Sciatic nerve (tissue), 2 donors: Measurements from ENCODE around the gene TOB1. TPM values are rescaled to one million over a fixed set of nuclear protein-coding genes. Genes with fewer than 3 reads are reported as not detected.
"Not testable (repeated sequence)": the region's sequence is repeated elsewhere in the genome, so short reads cannot be mapped to it uniquely, and the experiment has no call there.

Experiments used
- ATAC-seq: fragments of 200-7000 bp; cut with Tn5 transposase; one replicate; pipeline ENCODE4 v1.9.1; 2020; ENCODE audit warnings: mild to moderate bottlenecking, moderate library complexity
- DNase-seq: peaks from one replicate; pipeline ENCODE4 v3.0.0-alpha.2; 2020; ENCODE audit warnings: low spot score
- intact Hi-C: fragments of 100-400 bp; cut with DNase I; formaldehyde crosslinking; loops from one replicate; pipeline ENCODE4 v1.14.2; 2022
- total RNA-seq: library from RNA; stranded (reverse); fragmentation: NEBNext Ultra II Directional; extraction: Animal tissue kit (Norgen Biotek cat#: 25700); gene quantifications from one replicate; pipeline ENCODE4 v1.2.1, GENCODE V29; 2021
- donor health status: DM: no; HTN: no; CAD: no.
- donor health status: DM: no; HTN: no; CAD: no.

Gene TOB1
- total RNA-seq, 1 donor from 2014 or later = 114 TPM

- intact Hi-C loops, ATAC-seq, DNase-seq: not testable (repeated sequence)
Observed at GRCh38 chr17:50877042-50877441, 10.9 kb upstream of the TOB1 start.

- ATAC-seq (no peak), DNase-seq (no peak)
- intact Hi-C loops = no loop called here
Observed at GRCh38 chr17:50875074-50875473, 8.9 kb upstream of the TOB1 start.

GRCh38 chr17:50872710-50873424, 6.7 kb upstream of the TOB1 start:
- intact Hi-C loops = no loop called here
- ATAC-seq (no peak), DNase-seq (no peak)

- ATAC-seq = no peak
Observed at GRCh38 chr17:50871898-50872297, 5.7 kb upstream of the TOB1 start.

GRCh38 chr17:50871364-50871763, 5.2 kb upstream of the TOB1 start:
- DNase-seq = no peak
- no peak for ATAC-seq
- intact Hi-C loops = no loop called here

More at GRCh38 chr17:50871898-50872297, 5.7 kb upstream of the TOB1 start:
- intact Hi-C loops = no loop called here
- no peak for DNase-seq

DNA sequence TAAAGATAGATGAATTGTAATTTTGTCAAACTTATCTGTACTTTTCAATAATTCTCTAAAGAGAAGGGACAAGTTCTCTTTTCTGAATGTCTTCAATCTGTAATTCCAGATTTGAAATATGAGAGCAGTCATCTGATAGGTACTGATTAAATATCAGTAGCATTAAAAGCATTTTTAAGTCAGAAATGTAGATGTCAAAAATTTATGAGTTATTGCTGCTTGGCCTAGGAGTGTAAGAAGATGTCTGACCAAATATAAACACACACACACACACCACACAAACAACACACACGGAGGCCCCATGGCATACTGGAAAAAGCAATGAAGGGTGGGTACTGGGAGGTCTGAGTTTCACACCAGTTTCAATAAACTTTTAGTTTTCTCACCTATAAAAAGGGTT, 2.4 kb upstream of the TOB1 start:
- intact Hi-C loops = no loop called here

GRCh38 chr17:50868140-50868438, 1.9 kb upstream of the TOB1 start:
- no peak for ATAC-seq
- intact Hi-C loops = no loop called here

More for the DNA sequence above, 2.4 kb upstream of the TOB1 start:
- ATAC-seq (no peak), DNase-seq (no peak)

DNA sequence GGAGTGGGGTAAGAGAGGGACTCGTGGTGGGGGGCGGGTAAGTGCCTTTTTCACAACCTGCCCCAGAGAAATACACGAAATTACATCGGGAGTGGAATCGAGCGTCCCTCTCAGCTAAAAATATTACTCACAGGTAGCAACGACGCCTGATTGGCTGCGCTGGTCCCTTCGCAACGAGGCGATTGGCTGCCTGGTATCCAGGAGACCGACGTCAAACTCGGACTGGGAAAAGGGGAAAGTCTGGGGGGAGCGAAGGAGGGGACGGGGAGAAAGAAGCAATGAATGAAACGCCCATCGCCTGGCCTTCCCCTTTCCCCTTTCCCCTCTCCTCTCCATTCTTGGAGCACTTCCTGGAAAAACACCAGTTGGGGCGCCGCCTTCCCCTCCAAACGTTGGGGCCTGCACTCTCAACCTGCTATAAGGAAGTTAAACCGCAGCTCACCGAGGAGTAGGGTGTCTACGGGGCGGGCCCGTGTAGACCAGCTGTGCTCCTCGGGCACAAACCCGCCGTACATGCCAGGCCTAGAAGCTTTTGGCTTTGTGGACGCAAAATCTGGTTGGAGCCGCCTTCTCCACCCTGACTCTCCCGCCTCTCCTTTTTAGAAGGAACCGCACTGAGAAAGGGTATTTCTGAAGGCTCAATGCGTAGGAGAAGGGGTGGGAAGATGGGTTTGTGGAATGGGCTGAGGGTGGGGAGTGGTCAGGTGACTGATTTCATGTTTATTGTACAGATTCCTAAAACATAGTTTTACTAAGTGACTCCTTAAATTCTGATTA, 1.4 kb upstream of the TOB1 start:
- ATAC-seq = peak; percentile 91
- intact Hi-C loops = no loop called here

More at GRCh38 chr17:50868140-50868438, 1.9 kb upstream of the TOB1 start:
- DNase-seq = no peak

GRCh38 chr17:50866950-50867362, 802 bp upstream of the TOB1 start:
- DNase-seq (peak; percentile 85), ATAC-seq (peak; percentile 54)
- intact Hi-C loops = no loop called here

More for the DNA sequence above, 1.4 kb upstream of the TOB1 start:
- DNase-seq = peak; percentile 97

DNA sequence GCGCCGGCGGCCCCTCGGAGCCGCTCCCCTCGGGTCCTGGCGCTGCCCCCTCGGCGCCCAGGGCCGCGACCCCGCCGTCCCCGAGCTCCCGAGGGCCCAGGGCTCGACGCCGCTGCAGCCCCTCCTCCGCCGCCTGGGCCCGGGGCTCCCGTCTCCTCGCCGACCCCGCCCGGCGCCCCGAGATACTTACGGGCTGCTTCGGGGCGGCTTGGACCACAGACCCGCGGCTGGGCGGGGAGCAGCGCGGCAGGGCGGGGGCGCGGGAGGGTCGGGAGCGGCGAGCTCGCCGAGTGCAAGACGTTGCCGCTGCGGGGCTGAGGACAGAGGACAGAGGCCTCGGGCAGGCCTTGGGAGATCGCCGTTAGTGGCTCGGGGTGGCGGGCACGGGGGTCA, 290 bp downstream of the TOB1 start:
- intact Hi-C loops = no loop called here
- DNase-seq (no peak), ATAC-seq (no peak)

GRCh38 chr17:50865060-50865867, 890 bp downstream of the TOB1 start:
- DNase-seq = peak; percentile 84
- intact Hi-C loops = no loop called here

DNA sequence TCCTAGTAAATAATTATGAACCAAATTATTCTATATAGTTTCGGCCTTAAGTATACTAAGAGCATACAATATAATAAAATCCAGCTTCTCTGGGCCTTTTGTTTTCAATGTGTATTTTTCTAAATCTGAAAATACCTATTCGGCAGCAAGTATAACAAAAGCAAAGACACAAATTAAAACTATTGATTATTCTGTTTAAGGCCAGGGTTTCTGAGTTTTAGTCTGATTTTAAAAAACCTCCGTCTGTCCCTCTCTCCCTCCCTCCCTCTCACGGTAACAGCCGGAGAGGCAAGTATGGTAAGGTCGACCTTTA, 1.5 kb downstream of the TOB1 start:
- no peak for ATAC-seq
- no peak for DNase-seq
- intact Hi-C loops = loop anchor here (5.0 kb wide), 1 partner anchor 83 kb away; no protein-coding TSS in a partner anchor

More at GRCh38 chr17:50865060-50865867, 890 bp downstream of the TOB1 start:
- ATAC-seq = no peak

DNA sequence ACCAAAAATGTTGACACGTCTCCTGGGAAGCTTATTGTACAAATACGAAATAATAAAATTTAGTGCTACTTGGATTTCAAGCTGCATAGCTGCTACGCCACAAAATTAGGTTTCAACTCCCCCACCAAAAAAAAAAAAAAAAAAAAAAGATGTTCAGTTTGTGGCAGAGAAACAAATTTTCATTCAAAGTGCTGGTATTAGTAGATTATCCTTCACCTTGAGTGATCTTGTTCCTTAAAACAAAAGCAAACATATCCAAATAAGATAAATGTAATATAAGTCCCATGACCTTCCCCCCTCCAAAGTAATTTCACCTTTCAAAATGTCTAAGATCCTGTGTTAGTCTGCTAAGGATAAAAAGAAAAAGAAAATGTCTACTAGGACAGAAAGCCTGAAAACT, 2.2 kb downstream of the TOB1 start:
- ATAC-seq = no peak
- intact Hi-C loops = loop anchor here (5.0 kb wide), 1 partner anchor 83 kb away; no protein-coding TSS in a partner anchor
- DNase-seq = no peak

- intact Hi-C loops = loop anchor here (5.0 kb wide), 1 partner anchor 84 kb away; no protein-coding TSS in a partner anchor
- ATAC-seq = no peak
- peak; percentile 71 for DNase-seq
Observed at GRCh38 chr17:50863221-50863843, 2.8 kb downstream of the TOB1 start.

- DNase-seq = no peak
- intact Hi-C loops = loop anchor here (5.0 kb wide), 1 partner anchor 85 kb away; no protein-coding TSS in a partner anchor
- no peak for ATAC-seq
Observed at GRCh38 chr17:50861822-50862528, 4.2 kb downstream of the TOB1 start.

DNA sequence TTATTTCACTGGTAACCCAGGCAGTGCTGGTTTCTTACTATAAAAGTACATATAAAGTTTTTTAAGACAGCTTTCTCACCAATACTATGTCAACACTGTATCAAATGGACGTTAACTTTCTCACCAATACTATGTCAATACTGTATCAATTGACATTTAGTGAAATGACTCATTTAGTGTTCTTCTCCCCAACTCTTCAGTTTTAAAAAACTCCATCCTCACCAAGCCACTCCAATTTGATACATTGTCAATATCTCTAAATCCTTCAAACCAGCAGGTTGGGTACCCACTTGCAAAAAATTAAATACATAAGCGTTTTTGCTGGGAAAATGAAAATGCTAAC, 4.8 kb downstream of the TOB1 start:
- ATAC-seq = no peak
- DNase-seq = no peak
- intact Hi-C loops = loop anchor here (5.0 kb wide), 1 partner anchor 86 kb away; no protein-coding TSS in a partner anchor

- ATAC-seq, DNase-seq: not testable (repeated sequence)
- intact Hi-C loops = loop anchor here (5.0 kb wide), 1 partner anchor 88 kb away; no protein-coding TSS in a partner anchor
Observed at GRCh38 chr17:50859727-50860126, 6.4 kb downstream of the TOB1 start.

- intact Hi-C loops = no loop called here
- DNase-seq = no peak
- ATAC-seq = no peak
Observed at GRCh38 chr17:50858486-50859225, 7.5 kb downstream of the TOB1 start.
